Endometrial microvascular endothelial cells (primary cell): ENCODE measurements around the gene RAB6C. TPM values are rescaled to one million over a fixed set of nuclear protein-coding genes. Genes with fewer than 3 reads are reported as not detected.
"Not testable (repeated sequence)": the region's sequence is repeated elsewhere in the genome, so short reads cannot be mapped to it uniquely, and the experiment has no call there.

ENCODE experiments used
- in situ Hi-C: cut with HindIII; loops from 2 replicates; pipeline ENCODE4 v1.10.0; 2017; ENCODE audit warnings: low sequenced_read_pairs, low pct_unique_long_range_greater_than_20kb; ENCODE audit errors: inconsistent ontology term
- total RNA-seq: library from RNA; depleted of rRNA; stranded (reverse); fragments of >200 nt; gene quantifications from one replicate; pipeline ENCODE4 v1.2.3, GENCODE V29; 2015; ENCODE audit errors: inconsistent ontology term

The RAB6C gene
- total RNA-seq, 1 donor from 2014 or later: not detected

DNA sequence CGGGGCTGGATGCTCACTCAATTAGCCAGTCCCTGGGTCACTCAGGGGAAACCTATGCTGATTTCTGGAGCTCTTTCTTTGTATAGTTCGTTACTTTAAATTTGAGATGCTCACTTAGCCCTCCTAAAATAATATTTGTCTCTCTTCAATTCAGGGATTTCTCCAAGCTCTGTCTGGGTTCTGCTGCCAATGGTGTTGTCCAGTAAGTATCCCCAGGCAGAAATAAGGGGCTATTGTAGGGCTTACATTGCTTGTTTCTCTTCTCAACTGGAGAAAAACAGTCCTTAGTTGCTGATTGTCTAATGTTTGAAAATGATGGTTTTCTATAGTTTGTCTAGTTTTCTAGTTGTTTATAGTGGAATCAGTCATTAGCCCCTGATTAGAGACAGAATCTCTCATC is 5.0 kb downstream of the RAB6C start:
- in situ Hi-C loops: no loop called here

DNA sequence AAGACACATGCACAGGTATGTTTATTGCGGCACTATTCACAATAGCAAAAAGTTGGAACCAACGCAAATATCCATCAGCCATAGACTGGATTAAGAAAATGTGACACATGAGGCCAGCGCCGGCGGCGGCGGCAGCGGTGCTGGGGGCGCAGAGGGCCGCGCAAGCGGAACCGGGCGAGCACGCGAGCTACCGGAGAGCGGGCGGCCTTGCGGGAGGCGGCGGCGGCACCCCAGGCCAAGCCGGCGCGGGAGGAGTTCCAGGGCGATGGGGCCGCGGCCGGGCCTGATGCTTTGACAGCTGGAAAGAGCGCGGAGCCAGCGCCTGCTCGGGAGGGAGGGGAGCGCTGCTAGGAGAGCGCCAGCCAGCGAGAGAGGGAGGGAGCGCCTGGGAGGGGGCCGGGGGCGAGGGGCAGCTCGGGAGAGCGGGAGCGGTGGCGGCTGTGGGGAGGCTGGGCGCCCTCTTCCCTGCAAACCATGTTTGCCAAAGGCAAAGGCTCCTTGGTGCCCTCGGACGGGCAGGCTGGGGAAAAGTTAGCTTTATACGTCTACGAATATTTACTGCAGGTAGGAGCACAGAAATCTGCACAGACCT is 13.0 kb downstream of the RAB6C start:
- in situ Hi-C loops: not testable (repeated sequence)

DNA sequence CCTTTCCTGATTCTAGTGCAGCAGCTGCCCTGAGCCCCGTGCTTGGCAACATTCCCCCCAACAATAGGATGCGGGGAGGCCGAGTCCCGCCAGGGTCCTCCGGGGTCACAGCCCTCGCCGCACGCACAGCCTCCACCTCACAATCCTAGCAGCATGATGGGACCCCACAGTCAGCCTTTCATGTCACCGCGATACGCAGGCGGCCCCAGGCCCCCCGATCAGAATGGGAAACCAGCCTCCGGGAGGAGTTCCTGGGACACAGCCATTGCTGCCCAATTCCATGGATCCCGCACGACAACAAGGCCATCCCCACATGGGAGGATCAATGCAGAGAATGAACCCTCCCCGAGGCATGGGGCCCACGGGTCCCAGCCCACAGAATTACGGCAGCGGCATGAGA is 13.7 kb downstream of the RAB6C start:
- in situ Hi-C loops: not testable (repeated sequence)

DNA sequence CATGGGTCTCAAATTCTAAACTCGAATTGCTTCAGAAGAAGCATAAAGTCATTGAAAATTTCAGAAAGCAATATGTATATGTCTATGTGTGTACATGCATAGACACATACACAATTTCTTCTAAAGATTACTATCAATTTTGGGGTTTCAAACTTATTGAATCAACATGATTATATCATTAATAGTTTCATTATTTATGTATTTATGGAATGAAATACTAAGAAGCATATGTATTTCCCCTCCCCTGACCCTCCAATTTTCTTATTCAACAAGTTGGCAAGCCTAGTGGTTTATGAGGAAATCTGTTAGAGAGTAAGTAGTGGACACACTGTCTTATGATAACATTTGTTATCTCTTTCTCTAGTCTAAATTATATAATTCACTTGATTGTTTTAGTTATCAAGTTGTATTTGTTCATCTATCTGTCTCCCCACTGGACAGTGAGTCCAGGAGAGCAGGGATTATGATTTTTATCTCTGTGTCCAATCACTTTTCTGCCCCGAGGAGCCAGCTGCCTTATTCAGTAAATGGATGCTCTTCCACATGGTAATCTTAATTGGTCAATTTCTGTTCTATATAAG is 17.3 kb downstream of the RAB6C start:
- in situ Hi-C loops: not testable (repeated sequence)

DNA sequence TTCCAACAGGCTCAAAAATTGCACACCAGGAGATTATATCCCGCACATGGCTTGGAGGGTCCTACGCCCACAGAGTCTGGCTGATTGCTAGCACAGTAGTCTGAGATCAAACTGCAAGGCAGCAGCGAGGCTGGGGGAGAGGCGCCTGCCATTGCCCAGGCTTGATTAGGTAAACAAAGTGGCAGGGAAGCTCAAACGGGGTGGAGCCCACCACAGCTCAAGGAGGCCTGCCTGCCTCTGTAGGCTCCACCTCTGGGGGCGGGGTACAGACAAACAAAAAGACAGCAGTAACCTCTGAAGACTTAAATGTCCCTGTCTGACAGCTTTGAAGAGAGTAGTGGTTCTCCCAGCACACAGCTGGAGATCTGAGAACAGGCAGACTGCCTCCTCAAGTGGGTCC is 19.3 kb downstream of the RAB6C start:
- in situ Hi-C loops: not testable (repeated sequence)

DNA sequence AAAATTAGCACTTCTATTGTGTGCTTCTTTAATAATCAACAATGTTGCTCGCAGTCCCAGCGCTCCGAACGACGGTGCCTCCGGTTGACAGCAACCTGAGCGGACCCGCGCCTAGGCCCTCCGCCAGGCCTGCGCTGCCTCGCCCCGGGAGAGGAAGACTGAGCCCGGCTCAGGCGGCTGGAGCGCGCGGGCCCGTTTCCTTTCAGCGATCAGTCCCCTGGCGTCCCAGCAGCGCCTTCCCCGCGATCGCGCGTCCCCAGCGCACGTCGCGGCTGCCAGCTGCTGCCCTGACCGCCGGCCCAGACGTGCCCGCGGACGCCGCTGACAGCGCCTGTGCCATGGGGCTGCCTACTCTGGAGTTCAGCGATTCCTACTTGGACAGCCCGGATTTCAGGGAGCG is 26.4 kb downstream of the RAB6C start:
- in situ Hi-C loops: not testable (repeated sequence)

DNA sequence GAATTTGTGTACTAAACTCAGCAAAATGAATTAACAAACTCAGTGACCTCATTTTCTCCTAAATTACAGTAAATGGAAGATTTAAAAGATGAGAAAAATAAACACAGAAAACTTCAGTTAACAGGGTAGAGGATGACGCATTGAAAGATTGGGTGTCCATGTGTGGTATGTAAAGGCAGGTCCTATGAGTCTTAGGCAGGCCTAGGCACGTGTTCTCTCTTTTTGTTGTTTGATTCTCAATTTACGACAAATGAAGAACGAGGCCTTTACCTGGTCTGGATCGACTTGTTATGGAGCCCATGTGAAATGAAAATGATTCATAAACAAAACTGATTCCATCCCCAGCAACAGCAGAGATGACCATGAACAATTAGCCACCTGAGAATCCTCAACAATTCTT is 37.2 kb downstream of the RAB6C start:
- in situ Hi-C loops: not testable (repeated sequence)

DNA sequence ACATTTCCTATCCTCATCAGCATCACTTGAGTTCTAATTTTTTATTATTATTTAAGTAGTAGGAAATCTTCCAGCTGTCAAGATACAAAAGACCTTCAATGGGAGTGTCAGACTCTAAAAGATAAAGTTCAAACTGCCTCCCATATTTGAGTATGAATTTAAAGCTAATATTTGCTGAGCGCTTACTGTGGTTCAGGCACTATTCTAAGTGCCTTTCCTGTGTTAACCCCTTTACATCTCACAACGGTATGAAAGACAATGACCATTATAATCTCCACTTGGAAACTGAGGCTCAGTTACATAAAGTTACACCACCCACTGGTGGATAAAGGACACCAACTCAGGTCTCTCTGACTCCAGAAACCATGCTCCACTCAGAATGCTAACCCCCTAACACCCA is 39.9 kb downstream of the RAB6C start:
- in situ Hi-C loops: no loop called here

DNA sequence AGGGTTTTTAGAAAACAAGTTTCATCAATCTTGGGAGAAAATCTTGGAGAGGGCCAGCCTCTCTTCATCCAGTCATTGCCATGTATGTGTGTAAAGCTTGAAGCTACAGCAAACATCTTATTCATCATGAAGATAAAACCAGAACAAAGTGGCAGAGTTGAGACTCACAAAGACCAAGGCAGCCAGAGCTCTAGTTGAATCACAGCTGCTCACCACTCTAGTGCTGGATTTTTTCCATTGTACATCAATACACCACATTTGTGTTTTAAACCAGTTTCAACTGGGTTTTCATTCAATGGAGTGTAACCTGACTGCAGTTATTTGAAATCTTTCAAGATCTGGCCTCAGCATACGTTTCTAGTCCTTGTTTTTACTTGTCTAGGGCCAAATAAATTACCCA is 40.6 kb downstream of the RAB6C start:
- in situ Hi-C loops: not testable (repeated sequence)

DNA sequence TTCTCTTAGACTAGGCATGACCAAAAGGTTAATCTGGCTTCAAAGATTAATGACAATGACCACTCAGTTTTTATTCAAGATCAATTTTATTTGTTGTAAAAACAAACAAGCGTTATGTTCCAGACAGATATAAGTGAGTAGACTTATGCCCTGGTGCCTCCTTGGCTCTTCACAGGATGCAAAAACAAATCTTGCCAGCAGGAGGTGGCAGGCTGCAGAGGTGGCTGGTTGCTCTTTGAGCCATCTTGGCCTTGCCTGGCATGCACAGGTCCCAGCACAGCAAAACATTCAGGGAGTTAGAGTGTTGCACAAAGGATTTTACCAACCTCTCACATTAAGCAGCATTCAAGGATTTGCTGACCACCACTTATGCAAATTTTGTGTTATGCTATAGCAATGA is 46.5 kb downstream of the RAB6C start:
- in situ Hi-C loops: not testable (repeated sequence)

Other genes with a start within 250 kb of the RAB6C start
- not detected for gene POTEF, start 149.6 kb downstream of the RAB6C start, total RNA-seq
- 0.19 TPM for gene CCDC74B, start 165.4 kb downstream of the RAB6C start, total RNA-seq
- 50.4 TPM for gene SMPD4, start 201.9 kb downstream of the RAB6C start, total RNA-seq
- 136 TPM for gene MZT2B, start 202.6 kb downstream of the RAB6C start, total RNA-seq
- gene TUBA3E, start 218.8 kb downstream of the RAB6C start, total RNA-seq: not detected